ENCODE results near the gene MAP3K1. TPM values are rescaled to one million over a fixed set of nuclear protein-coding genes. Genes with fewer than 3 reads are reported as not detected.

MAP3K1 gene
- total and polyA plus RNA-seq, 2 experiments from 2014 or later, result 11.2 to 24.0 TPM

DNA sequence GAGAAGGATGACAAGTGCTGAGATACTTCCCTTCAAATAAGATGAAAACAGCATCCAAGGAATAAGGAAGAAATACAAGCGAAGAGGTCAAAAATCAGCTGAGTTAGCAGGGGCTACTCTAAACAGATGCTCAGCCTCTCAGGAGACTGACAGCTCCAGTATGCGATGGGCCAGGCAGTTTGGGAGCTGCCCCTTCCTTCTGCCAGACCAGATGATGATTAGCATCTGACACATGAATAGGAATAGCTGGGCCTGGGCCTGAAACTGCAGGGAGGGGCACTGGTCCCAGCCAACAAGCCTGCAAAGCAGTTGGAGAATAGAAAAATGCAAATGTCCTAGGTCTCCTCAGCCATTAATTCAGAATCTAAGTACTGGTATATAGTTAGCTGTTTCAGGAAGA is 13.1 kb upstream of the MAP3K1 start:
- no peaks in the 10 kb centered on the region for H3K27me3 ChIP-seq
- TF ChIP-seq, protein P1, sequence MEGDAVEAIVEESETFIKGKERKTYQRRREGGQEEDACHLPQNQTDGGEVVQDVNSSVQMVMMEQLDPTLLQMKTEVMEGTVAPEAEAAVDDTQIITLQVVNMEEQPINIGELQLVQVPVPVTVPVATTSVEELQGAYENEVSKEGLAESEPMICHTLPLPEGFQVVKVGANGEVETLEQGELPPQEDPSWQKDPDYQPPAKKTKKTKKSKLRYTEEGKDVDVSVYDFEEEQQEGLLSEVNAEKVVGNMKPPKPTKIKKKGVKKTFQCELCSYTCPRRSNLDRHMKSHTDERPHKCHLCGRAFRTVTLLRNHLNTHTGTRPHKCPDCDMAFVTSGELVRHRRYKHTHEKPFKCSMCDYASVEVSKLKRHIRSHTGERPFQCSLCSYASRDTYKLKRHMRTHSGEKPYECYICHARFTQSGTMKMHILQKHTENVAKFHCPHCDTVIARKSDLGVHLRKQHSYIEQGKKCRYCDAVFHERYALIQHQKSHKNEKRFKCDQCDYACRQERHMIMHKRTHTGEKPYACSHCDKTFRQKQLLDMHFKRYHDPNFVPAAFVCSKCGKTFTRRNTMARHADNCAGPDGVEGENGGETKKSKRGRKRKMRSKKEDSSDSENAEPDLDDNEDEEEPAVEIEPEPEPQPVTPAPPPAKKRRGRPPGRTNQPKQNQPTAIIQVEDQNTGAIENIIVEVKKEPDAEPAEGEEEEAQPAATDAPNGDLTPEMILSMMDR (IDR thresholded peaks at IDR 0.05; ENCODE audit: low read depth, low read length), result no peak
- H3K4me3 ChIP-seq, result no peak overlapping the region
- H3K4me1 ChIP-seq (ENCODE audit: low read depth), result peaks cover 4% of the 10 kb centered on the region
- no peaks in the 10 kb centered on the region for H3K9me3 ChIP-seq (ENCODE audit: low read depth)
- no peak overlapping the region for H3K27ac ChIP-seq
- DNase-seq (ENCODE audit: low read depth in 1 of 2, low spot score in 1 of 2), result no peak
- no peaks in the 10 kb centered on the region for H3K36me3 ChIP-seq

DNA sequence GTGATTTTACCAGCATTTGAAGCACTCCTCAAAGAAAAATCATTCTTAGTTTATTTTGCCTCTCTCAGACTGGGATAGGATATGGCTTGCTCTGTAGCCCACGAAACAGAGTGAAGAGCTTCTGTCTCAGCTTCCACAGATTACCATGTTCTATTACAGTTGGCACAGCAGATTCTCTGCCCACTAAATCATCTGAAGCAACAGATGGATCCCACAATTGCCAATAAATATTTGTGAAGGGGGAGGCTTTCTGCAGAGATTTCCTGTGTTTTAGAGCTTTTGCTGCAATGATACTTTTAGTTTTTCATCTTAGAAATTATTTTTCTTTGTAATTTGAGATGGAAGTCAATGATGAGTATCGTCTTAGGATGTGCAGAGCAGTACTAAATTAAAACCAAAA is 12.3 kb upstream of the MAP3K1 start:
- Histone ChIP-seq H3K27me3 (no peaks in the 10 kb centered on the region), H3K4me3 (no peak overlapping the region), H3K4me1 (ENCODE audit: low read depth) (peaks cover 4% of the 10 kb centered on the region), H3K36me3 (no peaks in the 10 kb centered on the region), H3K27ac (no peak overlapping the region), H3K9me3 (ENCODE audit: low read depth) (no peaks in the 10 kb centered on the region)
- TF ChIP-seq, protein P1 (IDR thresholded peaks at IDR 0.05; ENCODE audit: low read depth, low read length), result no peak
- DNase-seq (ENCODE audit: low read depth in 1 of 2, low spot score in 1 of 2), result no peak

DNA sequence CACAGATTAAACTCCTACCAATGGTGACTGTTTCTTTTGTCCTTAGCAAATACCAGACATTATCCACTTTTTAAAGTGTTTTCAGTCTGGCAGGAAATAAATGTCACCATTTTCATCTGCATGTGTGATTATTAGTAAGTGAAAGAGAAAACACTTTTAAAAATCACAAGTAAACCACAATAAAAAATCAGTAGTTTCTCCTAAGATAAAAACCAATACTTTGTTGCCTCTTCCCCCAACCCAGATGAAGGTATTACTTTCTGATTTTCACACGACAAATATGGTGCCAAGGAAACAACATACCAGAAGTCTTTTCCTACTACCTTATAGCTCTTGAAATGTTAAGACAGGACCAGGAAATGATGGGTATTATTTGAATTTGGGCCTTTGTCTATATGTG is 11.5 kb upstream of the MAP3K1 start:
- Histone ChIP-seq H3K4me1 (ENCODE audit: low read depth) (peaks cover 4% of the 10 kb centered on the region), H3K27me3 (no peaks in the 10 kb centered on the region), H3K36me3 (no peaks in the 10 kb centered on the region), H3K4me3 (no peak overlapping the region), H3K27ac (no peak overlapping the region), H3K9me3 (ENCODE audit: low read depth) (no peaks in the 10 kb centered on the region)
- no peak for DNase-seq (ENCODE audit: low read depth in 1 of 2, low spot score in 1 of 2)
- TF ChIP-seq, protein P1 (IDR thresholded peaks at IDR 0.05; ENCODE audit: low read depth, low read length), result no peak

DNA sequence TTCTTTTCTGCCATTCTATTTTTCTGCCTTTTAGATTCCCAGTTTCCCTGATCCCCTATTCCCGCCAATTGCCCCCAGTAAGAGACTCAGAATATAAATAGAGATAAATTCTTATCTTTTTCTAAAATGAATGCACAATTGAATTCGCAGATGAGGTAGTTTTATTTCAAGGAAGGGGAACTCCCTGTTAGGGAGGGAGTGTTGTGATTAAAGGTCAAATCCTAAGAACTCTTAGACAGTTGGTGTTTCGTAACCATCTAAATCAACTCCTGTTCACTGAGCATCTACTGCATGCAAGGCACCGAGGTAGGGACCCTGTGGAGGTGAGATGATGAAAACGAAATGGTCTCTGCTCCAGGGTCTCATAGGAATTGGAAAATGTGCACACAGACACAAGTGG is 7.7 kb upstream of the MAP3K1 start:
- Histone ChIP-seq H3K36me3 (no peaks in the 10 kb centered on the region), H3K4me3 (no peak overlapping the region), H3K27ac (no peak overlapping the region), H3K27me3 (no peaks in the 10 kb centered on the region), H3K4me1 (ENCODE audit: low read depth) (no peaks in the 10 kb centered on the region), H3K9me3 (ENCODE audit: low read depth) (no peaks in the 10 kb centered on the region)
- no peak for DNase-seq (ENCODE audit: low read depth in 1 of 2, low spot score in 1 of 2)
- TF ChIP-seq, protein P1 (IDR thresholded peaks at IDR 0.05; ENCODE audit: low read depth, low read length), result no peak

DNA sequence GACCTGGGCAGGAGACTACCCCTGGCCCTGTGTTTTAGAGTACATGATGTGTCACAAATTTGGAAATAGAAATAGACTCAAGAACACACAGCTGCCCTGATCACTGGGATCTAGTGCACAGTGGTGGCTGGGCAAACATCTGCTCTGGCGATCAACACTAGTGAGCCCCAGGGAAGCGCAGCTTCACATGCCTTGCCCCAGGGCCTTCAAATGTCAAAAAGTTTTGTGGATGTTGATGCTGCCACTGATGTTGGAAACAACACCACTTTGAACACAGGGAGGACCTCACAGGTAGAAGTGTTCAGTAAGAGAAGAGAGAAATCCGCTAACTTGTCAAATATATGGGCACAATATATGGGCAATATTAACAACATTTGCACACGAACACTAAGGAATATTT is 7.1 kb upstream of the MAP3K1 start:
- no peaks in the 10 kb centered on the region for H3K36me3 ChIP-seq
- H3K9me3 ChIP-seq (ENCODE audit: low read depth), result no peaks in the 10 kb centered on the region
- H3K27ac ChIP-seq, result no peak overlapping the region
- no peak overlapping the region for H3K4me3 ChIP-seq
- H3K4me1 ChIP-seq (ENCODE audit: low read depth), result no peaks in the 10 kb centered on the region
- H3K27me3 ChIP-seq, result no peaks in the 10 kb centered on the region
- DNase-seq (ENCODE audit: low read depth in 1 of 2, low spot score in 1 of 2), result no peak
- TF ChIP-seq, protein P1 (IDR thresholded peaks at IDR 0.05; ENCODE audit: low read depth, low read length), result no peak

DNA sequence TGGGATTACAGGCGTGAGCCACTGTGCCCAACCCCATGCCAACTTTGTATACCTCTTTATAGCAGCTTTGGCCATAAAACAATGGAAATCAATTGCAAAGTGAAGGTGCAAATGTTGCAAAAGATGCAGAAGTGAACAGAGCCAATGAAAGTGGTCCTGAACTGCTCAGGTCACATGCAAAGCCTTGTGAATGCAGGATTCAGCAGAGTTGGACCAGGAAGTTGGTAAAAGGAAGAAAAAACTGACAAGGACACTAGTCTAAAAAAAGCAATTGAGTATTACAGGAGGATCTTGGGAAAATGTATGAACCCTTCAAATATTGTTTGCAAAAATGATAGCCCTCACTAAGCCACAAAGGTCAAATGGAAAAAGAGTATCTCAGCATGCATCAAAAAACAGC is 4.5 kb upstream of the MAP3K1 start:
- DNase-seq (ENCODE audit: low read depth in 1 of 2, low spot score in 1 of 2), result no peak
- Histone ChIP-seq H3K27ac (no peak overlapping the region), H3K27me3 (no peaks in the 10 kb centered on the region), H3K4me1 (ENCODE audit: low read depth) (no peaks in the 10 kb centered on the region), H3K4me3 (no peak overlapping the region), H3K9me3 (ENCODE audit: low read depth) (no peaks in the 10 kb centered on the region), H3K36me3 (no peaks in the 10 kb centered on the region)
- TF ChIP-seq, protein P1 (IDR thresholded peaks at IDR 0.05; ENCODE audit: low read depth, low read length), result no peak
